Skin epidermis (tissue), 12 donors: ENCODE data around the gene ACSL6.
"Not testable (repeated sequence)": the region's sequence is repeated elsewhere in the genome, so short reads cannot be mapped to it uniquely, and the experiment has no call there.

Experiments used
- H3K27ac ChIP-seq, 21 experiments: fragments of 200-600 bp; sonication (generic) in 11 of 21; one replicate each; pipeline ENCODE4 v1.5.0; 2020; ENCODE audit warnings: mild to moderate bottlenecking in 3 of 21, inconsistent platforms in 2 of 21, moderate library complexity in 2 of 21
- H3K4me3 ChIP-seq, 7 experiments: fragments of 200-600 bp; sonication (generic) in 2 of 7; one replicate each; pipeline ENCODE4 v1.5.0; 2020; ENCODE audit warnings: inconsistent platforms in 2 of 7, mild to moderate bottlenecking in 2 of 7, moderate library complexity in 1 of 7

ACSL6 gene

GRCh38 chr5:131957721-131958441 is 53.6 kb downstream of the ACSL6 start:
- no peak overlapping the region for H3K27ac ChIP-seq
- no peak overlapping the region for H3K4me3 ChIP-seq

DNA sequence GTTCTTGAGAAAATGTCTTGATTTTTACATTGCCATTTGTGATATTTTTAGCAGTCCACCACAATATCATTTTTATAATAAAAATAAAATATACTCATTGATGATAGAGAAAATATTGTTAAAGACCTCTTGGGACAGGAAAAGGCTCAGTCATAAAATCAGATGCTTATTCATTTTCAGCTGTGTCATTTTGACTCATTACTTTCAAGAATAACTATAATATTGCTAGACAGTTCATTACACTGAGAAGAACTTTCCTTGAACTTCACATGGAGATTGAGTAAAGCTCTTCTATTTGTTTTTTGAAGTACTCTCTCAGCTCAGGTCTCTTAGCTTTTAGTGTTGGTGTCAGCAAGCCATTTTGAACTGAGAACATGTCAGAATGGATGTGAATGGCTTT is 57.5 kb downstream of the ACSL6 start:
- no peak overlapping the region for H3K27ac ChIP-seq
- no peak overlapping the region for H3K4me3 ChIP-seq

DNA sequence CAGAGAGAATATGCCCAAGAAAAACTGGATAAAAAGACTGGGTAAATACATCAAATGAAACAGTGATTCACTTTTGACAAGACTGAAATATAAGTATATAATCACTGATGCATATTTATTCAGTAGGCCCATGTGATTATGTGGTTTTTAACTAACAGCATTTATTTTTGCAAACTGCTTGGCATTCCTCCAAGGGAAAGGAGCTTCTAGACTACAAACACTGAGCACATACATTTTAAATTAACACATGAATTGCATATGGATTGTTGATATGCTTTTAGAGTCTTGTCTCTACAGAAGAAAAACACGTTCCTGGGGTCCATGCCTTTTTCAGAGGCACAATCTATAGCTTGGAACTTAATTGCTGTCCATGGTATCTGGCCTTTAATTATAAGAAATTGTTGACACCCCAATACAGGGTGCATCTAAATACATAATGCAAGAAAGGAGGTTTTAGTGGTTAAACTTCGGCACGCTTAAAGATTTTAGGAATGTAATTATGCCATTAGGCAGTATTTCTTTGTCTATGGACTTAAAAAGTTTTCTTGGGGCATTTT is 59.1 kb downstream of the ACSL6 start:
- no peak overlapping the region for H3K27ac ChIP-seq
- H3K4me3 ChIP-seq: no peak overlapping the region

GRCh38 chr5:131950706-131951105 is 60.8 kb downstream of the ACSL6 start:
- no peak overlapping the region for H3K27ac ChIP-seq
- H3K4me3 ChIP-seq: no peak overlapping the region

DNA sequence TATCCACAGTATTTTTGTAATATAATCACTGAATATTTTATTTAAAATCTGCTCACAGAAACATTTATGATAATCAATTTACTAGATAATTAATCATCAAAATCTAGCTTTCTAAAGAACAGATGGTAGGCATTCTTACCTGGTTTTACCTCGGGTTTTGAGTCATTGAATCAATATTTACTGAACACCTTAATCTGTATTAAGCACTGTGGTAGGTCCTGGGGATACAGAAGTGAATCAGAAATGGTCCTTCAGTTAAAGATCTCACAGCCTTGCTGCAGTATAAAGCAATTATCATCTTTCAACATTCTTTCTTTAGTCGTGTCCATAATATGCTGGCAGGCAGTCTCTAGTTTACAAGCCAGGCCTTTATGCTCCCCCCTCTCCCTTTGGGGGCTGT is 64.0 kb downstream of the ACSL6 start:
- Histone ChIP-seq H3K4me3 (no peak overlapping the region), H3K27ac (no peak overlapping the region)

GRCh38 chr5:131945551-131946168 is 65.8 kb downstream of the ACSL6 start, which contains the start of gene MEIKIN:
TSS of gene MEIKIN (minus strand) at chr5:131945663. CDS start at chr5:131945505, 158 bp downstream.
- no peak within 1 kb of the TSS for H3K27ac ChIP-seq
- H3K4me3 ChIP-seq: no peak within 1 kb of the TSS

DNA sequence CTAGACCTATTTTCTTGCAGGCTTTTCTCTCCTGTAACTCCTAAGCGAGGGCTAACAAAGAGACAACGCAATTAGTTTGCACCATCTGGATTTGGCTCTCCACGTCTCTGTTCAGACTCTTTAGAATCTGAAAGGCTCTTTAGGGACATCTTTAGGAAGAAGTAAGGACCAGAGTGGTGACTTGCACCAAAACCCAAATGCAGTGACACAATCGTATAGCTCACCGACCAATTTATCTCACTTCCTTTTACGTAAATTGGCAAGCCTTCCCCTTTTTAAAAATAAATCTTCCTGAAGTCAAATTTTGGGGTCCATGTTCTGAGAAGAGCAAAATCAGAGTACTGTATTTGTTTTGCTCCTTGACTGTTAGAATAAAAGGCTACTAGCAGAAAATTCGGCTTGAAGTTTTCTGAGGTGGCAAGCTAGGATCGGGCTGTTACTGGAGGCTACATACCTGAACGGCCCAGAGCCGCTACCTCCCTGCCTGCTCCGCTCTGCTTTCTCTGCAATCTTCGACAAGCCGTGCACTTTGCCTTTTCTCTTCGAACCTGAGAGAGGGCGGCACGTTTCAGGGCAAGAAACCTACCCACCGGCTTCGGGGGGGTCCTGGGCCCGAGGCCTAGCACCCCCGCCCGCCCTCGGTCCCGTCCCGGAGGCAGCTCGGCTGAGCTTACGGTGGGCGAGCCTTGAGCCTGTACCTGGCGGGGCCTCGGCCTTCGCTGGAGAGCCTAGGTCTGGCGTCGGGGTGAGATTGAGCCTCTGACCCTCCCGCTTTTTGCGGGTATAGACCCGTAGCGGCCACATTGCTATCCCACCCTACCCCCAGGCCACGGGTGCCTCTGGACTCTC is 66.5 kb downstream of the ACSL6 start:
- no peak overlapping the region for H3K27ac ChIP-seq

DNA sequence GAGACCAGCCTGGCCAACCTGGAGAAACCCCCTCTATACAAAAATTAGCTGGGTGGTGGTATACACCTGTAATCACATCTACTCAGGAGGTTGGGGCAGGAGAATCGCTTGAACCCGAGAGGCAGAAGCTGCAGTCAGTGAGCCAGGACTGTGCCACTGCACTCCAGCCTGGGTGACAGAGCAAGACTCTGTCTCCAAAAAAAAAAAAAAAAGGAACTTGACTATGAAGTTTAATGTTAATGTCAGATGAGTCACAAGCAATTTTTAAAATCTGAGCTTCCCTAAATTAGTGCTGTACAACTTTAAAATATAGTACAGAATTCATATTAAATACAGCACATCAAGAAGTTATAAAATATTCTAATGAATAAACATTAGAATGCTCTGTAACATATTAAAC is 67.5 kb downstream of the ACSL6 start:
- Histone ChIP-seq H3K4me3 (no peak overlapping the region), H3K27ac (no peak overlapping the region)

More for the DNA sequence above, 66.5 kb downstream of the ACSL6 start:
- H3K4me3 ChIP-seq: no peak overlapping the region

- no peak overlapping the region for H3K27ac ChIP-seq
- no peak overlapping the region for H3K4me3 ChIP-seq
These were observed 69.4 kb downstream of the ACSL6 start for GRCh38 chr5:131942016-131942415.

DNA sequence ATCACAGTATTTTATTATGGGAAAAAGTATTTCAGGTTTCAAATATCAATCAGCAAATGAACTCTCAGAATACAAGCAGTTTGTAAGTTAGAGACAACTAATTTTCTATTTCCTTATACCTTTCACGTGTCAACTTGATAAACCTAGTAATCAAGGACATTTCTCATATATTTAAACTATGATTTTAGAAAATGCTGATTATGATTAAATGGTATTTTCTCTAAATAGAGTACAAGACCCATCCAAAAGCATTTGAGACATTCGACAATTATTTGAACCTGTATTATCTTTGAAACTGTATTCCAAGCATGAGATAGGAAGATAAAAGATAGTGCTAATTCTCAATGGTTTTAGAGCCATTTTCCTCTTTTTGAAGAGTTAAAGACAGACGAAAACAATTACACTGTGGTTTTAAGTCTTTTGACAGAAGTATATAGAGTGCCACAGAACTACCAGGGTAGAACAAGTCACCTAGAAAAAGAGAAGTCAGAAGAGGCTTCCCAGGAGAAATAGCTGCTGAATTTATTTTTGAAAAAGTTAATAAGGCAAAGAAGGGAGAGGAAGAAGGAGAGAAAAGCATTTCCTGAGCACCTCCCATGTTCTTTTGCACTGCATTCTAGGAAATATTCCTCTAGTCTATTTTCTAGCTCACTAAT is 71.6 kb downstream of the ACSL6 start:
- no peak overlapping the region for H3K27ac ChIP-seq
- no peak overlapping the region for H3K4me3 ChIP-seq

- no peak overlapping the region for H3K27ac ChIP-seq
- H3K4me3 ChIP-seq: no peak overlapping the region
These were observed 79.2 kb downstream of the ACSL6 start for GRCh38 chr5:131932235-131932634.

DNA sequence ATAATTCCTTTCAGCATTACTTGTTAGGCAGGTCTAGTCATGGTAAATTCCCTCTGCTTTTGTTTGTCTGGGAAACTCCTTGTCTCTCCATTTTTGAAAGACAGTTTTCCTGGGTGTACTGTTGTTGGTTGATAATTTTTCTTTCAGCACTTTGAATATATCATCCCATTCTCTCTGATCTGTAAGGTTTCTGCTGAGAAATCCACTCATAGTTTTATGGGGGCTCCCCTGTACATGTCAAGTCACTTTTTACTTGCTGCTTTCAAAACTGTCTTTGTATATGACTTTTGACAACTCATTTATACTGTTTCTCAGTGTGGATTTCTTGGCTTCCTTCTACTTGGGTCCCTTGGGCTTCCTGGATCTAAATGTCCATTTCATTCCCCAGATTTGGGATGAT is 82.5 kb downstream of the ACSL6 start:
- no peak overlapping the region for H3K27ac ChIP-seq
- H3K4me3 ChIP-seq: no peak overlapping the region

- no peak overlapping the region for H3K4me3 ChIP-seq
- no peak overlapping the region for H3K27ac ChIP-seq
These were observed 85.3 kb downstream of the ACSL6 start for GRCh38 chr5:131926168-131926567.

DNA sequence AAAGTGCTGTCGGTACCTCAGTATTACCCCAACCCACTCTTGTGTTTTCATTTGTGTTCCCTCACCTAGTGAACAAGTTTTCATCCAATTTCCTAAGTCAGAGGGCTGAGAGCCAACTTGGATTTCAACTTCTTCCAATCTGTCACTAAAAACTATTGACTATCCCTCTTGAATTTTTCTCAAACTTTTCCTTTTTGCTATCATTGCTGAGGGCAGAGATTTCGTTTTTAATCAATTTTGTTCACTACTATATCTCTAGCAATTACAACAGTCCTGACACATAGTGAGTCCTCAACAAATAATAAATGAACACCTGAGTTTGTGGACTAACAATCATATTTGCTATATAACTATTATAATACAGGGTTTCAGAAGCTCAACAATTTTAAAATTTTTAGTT is 95.0 kb downstream of the ACSL6 start:
- Histone ChIP-seq H3K4me3 (no peak overlapping the region), H3K27ac (no peak overlapping the region)

- Histone ChIP-seq H3K4me3 (no peak overlapping the region), H3K27ac (no peak overlapping the region)
These were observed 97.0 kb downstream of the ACSL6 start for GRCh38 chr5:131914472-131914871.

DNA sequence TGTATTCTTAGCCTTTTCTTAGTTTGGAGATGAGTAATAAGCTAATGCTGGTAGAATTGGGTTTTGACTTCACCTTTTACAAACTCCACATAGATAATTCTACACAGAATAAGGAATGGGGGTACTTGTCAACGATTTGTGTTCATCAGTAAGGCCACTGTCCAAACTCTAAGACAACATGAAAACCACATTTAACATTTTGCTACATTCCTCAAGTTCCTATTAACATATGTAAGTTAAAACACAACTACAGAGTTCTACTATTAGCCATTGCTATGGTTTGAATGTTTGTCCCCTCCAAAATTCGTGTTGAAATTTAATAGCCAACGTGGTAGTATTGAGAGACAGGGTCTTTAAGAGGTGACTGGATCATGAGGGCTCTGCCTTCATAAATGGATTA is 97.9 kb downstream of the ACSL6 start:
- H3K27ac ChIP-seq: no peak overlapping the region
- H3K4me3 ChIP-seq: no peak overlapping the region

DNA sequence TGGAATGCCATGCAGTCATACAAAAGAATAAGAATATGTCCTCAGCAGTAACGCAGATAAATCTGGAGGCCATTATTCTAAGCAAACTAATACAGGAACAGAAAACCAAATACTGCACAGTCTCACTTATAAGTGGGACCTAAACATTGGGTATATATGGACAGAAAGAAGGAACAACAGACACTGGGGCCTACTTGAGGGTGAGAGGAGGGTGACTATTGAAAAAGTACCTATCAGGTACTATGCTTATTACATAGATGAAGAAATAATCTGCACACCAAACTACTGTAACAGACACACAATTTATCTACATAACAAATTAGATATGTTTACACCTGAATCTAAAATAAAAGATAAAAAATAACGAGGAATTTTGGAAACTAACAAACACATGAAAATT is 104.8 kb downstream of the ACSL6 start:
- no peak overlapping the region for H3K27ac ChIP-seq
- no peak overlapping the region for H3K4me3 ChIP-seq

- H3K27ac ChIP-seq: not testable (repeated sequence)
These were observed 109.2 kb downstream of the ACSL6 start for GRCh38 chr5:131902266-131902665.

More at GRCh38 chr5:131902266-131902665, 109.2 kb downstream of the ACSL6 start:
- not testable (repeated sequence) for H3K4me3 ChIP-seq
